MM.1S (cell line): Measurements from ENCODE around the gene KCNK4.

ENCODE experiments used
- CTCF ChIP-seq: fragments of 300-600 bp; sonication (generic); IDR thresholded peaks from 2 replicates; pipeline ENCODE4 v1.5.1; 2016; ENCODE audit warnings: antibody characterized with exemption, low read length, mixed read lengths
- EZH2 ChIP-seq: fragments of 300-600 bp; sonication (generic); optimal IDR thresholded peaks from 2 replicates; pipeline ENCODE3; 2017; ENCODE audit warnings: low read depth, mild to moderate bottlenecking, antibody characterized with exemption, low read length, mixed read lengths

DNA sequence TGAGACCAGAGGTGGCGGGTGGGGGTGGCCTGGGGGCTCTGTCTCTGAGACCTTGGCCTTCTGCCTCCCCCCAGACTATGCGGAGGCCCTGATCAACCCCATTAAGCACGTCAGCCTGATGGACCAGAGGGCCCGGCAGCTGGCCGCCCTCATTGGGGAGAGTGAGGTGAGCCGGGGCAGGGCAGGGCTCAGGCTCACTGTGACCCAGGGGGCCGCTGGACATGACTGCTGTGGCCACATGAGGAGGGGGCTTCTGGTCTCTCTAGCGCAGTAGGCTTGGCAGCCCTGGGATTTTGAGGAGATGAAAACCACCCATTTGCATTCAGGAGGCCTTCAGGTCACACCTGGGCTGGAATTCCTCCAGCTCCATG is 27.2 kb upstream of the KCNK4 start:
- TF ChIP-seq CTCF (no peak), EZH2 (no peak)
